GM23248 (cell line): ENCODE measurements around the gene ATP6V0B.

ENCODE experiments used
- EZH2 ChIP-seq: fragments of 200-600 bp; sonication (generic); IDR thresholded peaks from 2 replicates; pipeline ENCODE4 v1.6.1; 2018; ENCODE audit warnings: antibody characterized with exemption, mild to moderate bottlenecking; ENCODE audit not compliant: insufficient read depth, poor library complexity, severe bottlenecking
- EZH2phosphoT487 ChIP-seq: fragments of 200-600 bp; sonication (generic); IDR thresholded peaks from 2 replicates; pipeline ENCODE4 v1.6.1; 2018; ENCODE audit warnings: antibody characterized with exemption, moderate library complexity, mild to moderate bottlenecking, low read depth; ENCODE audit not compliant: insufficient read depth

GRCh38 chr1:44016041-44016889 lies 41.5 kb downstream of the ATP6V0B start:
- TF ChIP-seq EZH2 (no peak), EZH2phosphoT487 (no peak)
